NCI-H2196 (cell line): ENCODE results near the gene KIF14.
A peak's percentile ranks its signal among the peaks of the same experiment; 100 is the strongest.
"Not testable (repeated sequence)": the region's sequence is repeated elsewhere in the genome, so short reads cannot be mapped to it uniquely, and the experiment has no call there.

Experiments
- DNase-seq: peaks from one replicate; lab custom pipeline; 2025; ENCODE audit not compliant: unreplicated experiment; lab: John Stamatoyannopoulos, UW

KIF14 gene

GRCh38 chr1:200636681-200637080 lies 16.1 kb upstream of the KIF14 start:
- DNase-seq, result no peak

GRCh38 chr1:200634261-200635122 lies 13.9 kb upstream of the KIF14 start:
- DNase-seq, result no peak

- DNase-seq, result no peak
Measured at GRCh38 chr1:200631375-200631774, 10.8 kb upstream of the KIF14 start.

GRCh38 chr1:200630515-200630899 lies 10.0 kb upstream of the KIF14 start:
- DNase-seq, result not testable (repeated sequence)

GRCh38 chr1:200629876-200630514 lies 9.4 kb upstream of the KIF14 start:
- DNase-seq, result no peak

- no peak for DNase-seq
Measured at GRCh38 chr1:200628223-200628881, 7.8 kb upstream of the KIF14 start.

GRCh38 chr1:200627575-200628222 lies 7.1 kb upstream of the KIF14 start:
- DNase-seq, result no peak

- no peak for DNase-seq
Measured at GRCh38 chr1:200626853-200627534, 6.4 kb upstream of the KIF14 start.

- no peak for DNase-seq
Measured at GRCh38 chr1:200625381-200625824, 4.9 kb upstream of the KIF14 start.

GRCh38 chr1:200624679-200625335 lies 4.3 kb upstream of the KIF14 start:
- DNase-seq, result no peak

GRCh38 chr1:200619894-200620272 lies 668 bp downstream of the KIF14 start:
- no peak for DNase-seq

- no peak for DNase-seq
Measured at GRCh38 chr1:200610846-200611245, 9.7 kb downstream of the KIF14 start.

GRCh38 chr1:200602632-200603031 lies 17.9 kb downstream of the KIF14 start:
- DNase-seq, result no peak

GRCh38 chr1:200590001-200590400 lies 30.6 kb downstream of the KIF14 start:
- DNase-seq, result no peak

- no peak for DNase-seq
Measured at GRCh38 chr1:200588698-200589097, 31.9 kb downstream of the KIF14 start.

GRCh38 chr1:200564319-200564718 lies 56.2 kb downstream of the KIF14 start:
- DNase-seq, result no peak

GRCh38 chr1:200561856-200562214 lies 58.7 kb downstream of the KIF14 start:
- DNase-seq, result no peak

- DNase-seq, result peak; percentile 49
Measured at GRCh38 chr1:200558866-200559459, 61.6 kb downstream of the KIF14 start.

- no peak for DNase-seq
Measured at GRCh38 chr1:200556002-200556401, 64.5 kb downstream of the KIF14 start.

- DNase-seq, result not testable (repeated sequence)
Measured at GRCh38 chr1:200552737-200553136, 67.8 kb downstream of the KIF14 start.
